COLO829 (cell line): ENCODE data around the gene GRAP2.
"Not testable (repeated sequence)": the region's sequence is repeated elsewhere in the genome, so short reads cannot be mapped to it uniquely, and the experiment has no call there.

Source experiments
- DNase-seq: peaks from one replicate; pipeline ENCODE4 v3.0.0; 2012; ENCODE audit warnings: low spot score

Gene GRAP2

GRCh38 chr22:39946126-39946502 is 45.2 kb downstream of the GRAP2 start:
- no peak for DNase-seq

- peak; percentile 95 for DNase-seq
Observed at GRCh38 chr22:39946503-39947219, 45.8 kb downstream of the GRAP2 start.

- DNase-seq = no peak
Observed at GRCh38 chr22:39947220-39948216, 46.6 kb downstream of the GRAP2 start.

GRCh38 chr22:39949964-39950737 is 49.3 kb downstream of the GRAP2 start:
- DNase-seq = no peak

- not testable (repeated sequence) for DNase-seq
Observed at GRCh38 chr22:39951603-39952293, 50.9 kb downstream of the GRAP2 start.

- no peak for DNase-seq
Observed at GRCh38 chr22:39952347-39952746, 51.5 kb downstream of the GRAP2 start.

- no peak for DNase-seq
Observed at GRCh38 chr22:39953101-39953500, 52.2 kb downstream of the GRAP2 start.

GRCh38 chr22:39954584-39955055 is 53.7 kb downstream of the GRAP2 start:
- peak; percentile 86 for DNase-seq

GRCh38 chr22:39955675-39956074 is 54.8 kb downstream of the GRAP2 start:
- no peak for DNase-seq

- DNase-seq = no peak
Observed at GRCh38 chr22:39956932-39957664, 56.2 kb downstream of the GRAP2 start.

- no peak for DNase-seq
Observed at GRCh38 chr22:39958009-39958711, 57.3 kb downstream of the GRAP2 start.

- DNase-seq = no peak
Observed at GRCh38 chr22:39958949-39959639, 58.2 kb downstream of the GRAP2 start.

- peak; percentile 65 for DNase-seq
Observed at GRCh38 chr22:39959640-39960447, 59.0 kb downstream of the GRAP2 start, which contains the start of gene TMA7B. TMA7B (plus strand) TSS chr22:39960397; CDS start chr22:39964375, 3,978 bp downstream.

- DNase-seq = no peak
Observed at GRCh38 chr22:39960791-39961746, 60.2 kb downstream of the GRAP2 start.

- DNase-seq = no peak
Observed at GRCh38 chr22:39962071-39962470, 61.2 kb downstream of the GRAP2 start.

GRCh38 chr22:39965748-39966147 is 64.9 kb downstream of the GRAP2 start:
- DNase-seq = no peak

- no peak for DNase-seq
Observed at GRCh38 chr22:39966470-39966869, 65.6 kb downstream of the GRAP2 start.
